RWPE1 (cell line): ENCODE measurements around the gene MID1IP1.

Experiments used
- CTCF ChIA-PET: fragments of 350-600 bp; sonication (Branson Sonifier 250); formaldehyde crosslinking; extraction: SDS; loops from one replicate; lab custom pipeline; 2021; lab: Yijun Ruan, JAX
- POLR2A ChIA-PET: fragments of 400-600 bp; formaldehyde crosslinking; extraction: SDS; loops from one replicate; lab custom pipeline; 2020; ENCODE audit warnings: antibody characterized with exemption; ENCODE audit not compliant: low non-redundant PET; lab: Yijun Ruan, JAX
- DNase-seq: peaks from one replicate; pipeline ENCODE4 v3.0.0; 2012; ENCODE audit warnings: low spot score
- H3K27ac ChIP-seq: fragments of 450-650 bp; 2 replicates; pipeline ENCODE4 v1.5.1; 2017
- TF ChIP-seq, protein P1 (sequence below): fragments of 450-650 bp; conservative IDR thresholded peaks from 2 replicates; pipeline ENCODE4 v1.5.1; 2017; ENCODE audit warnings: low read depth, mild to moderate bottlenecking

The MID1IP1 gene

GRCh38 chrX:38803588-38804431 lies 2.6 kb downstream of the MID1IP1 start:
- CTCF ChIA-PET: no interaction called here
- peak; percentile 76 for DNase-seq
- H3K27ac ChIP-seq: peak overlapping the region; percentile 91
- TF ChIP-seq, protein P1, sequence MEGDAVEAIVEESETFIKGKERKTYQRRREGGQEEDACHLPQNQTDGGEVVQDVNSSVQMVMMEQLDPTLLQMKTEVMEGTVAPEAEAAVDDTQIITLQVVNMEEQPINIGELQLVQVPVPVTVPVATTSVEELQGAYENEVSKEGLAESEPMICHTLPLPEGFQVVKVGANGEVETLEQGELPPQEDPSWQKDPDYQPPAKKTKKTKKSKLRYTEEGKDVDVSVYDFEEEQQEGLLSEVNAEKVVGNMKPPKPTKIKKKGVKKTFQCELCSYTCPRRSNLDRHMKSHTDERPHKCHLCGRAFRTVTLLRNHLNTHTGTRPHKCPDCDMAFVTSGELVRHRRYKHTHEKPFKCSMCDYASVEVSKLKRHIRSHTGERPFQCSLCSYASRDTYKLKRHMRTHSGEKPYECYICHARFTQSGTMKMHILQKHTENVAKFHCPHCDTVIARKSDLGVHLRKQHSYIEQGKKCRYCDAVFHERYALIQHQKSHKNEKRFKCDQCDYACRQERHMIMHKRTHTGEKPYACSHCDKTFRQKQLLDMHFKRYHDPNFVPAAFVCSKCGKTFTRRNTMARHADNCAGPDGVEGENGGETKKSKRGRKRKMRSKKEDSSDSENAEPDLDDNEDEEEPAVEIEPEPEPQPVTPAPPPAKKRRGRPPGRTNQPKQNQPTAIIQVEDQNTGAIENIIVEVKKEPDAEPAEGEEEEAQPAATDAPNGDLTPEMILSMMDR: no peak
- POLR2A ChIA-PET: interaction anchor here (0.5 kb wide), 1 partner anchor 47 kb away, joined by 4 read pairs; no protein-coding TSS in a partner anchor

DNA sequence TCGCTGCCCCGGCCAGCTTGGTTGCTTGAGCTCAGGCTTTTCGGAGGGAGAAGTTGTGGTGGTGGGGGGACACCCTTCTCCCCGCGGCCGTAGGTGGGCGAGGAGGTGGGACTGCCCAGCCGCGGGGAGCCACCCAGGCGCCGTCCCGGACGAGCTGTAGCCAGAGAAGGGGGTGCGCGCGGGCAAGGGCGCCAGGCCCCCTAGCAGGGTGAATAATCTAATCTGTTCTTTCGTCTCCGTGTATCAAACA lies 3.1 kb downstream of the MID1IP1 start:
- CTCF ChIA-PET: no interaction called here
- TF ChIP-seq, protein P1: no peak
- POLR2A ChIA-PET: interaction anchor here (0.5 kb wide), 1 partner anchor 48 kb away, joined by 4 read pairs; no protein-coding TSS in a partner anchor
- DNase-seq: no peak
- H3K27ac ChIP-seq: peak overlapping the region; percentile 91

GRCh38 chrX:38804682-38805431 lies 3.6 kb downstream of the MID1IP1 start:
- TF ChIP-seq, protein P1: no peak
- ChIA-PET CTCF (no interaction called here), POLR2A (no interaction called here)
- no peak for DNase-seq
- H3K27ac ChIP-seq: peak overlapping the region; percentile 91

DNA sequence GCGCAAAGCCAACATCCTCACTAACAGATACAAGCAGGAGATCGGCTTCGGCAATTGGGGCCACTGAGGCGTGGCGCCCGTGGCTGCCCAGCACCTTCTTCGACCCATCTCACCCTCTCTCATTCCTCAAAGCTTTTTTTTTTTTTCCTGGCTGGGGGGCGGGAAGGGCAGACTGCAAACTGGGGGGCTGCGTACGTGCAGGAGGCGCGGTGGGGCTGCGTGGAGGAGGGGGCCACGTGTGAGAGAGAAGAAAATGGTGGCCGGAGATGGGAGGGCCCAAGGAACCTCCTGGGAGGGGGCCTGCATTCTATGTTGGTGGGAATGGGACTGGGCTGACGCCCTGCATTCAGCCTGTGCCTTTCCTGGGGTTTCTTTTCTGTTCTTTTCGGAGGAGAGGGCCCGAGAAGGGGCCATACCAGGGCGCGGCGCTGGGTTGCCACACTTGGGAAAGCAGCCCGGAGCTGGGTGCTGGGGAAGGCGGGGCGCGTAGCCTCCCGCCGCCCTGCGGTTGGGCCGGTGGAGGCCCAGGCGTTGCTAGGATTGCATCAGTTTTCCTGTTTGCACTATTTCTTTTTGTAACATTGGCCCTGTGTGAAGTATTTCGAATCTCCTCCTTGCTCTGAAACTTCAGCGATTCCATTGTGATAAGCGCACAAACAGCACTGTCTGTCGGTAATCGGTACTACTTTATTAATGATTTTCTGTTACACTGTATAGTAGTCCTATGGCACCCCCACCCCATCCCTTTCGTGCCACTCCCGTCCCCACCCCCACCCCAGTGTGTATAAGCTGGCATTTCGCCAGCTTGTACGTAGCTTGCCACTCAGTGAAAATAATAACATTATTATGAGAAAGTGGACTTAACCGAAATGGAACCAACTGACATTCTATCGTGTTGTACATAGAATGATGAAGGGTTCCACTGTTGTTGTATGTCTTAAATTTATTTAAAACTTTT lies 4.5 kb downstream of the MID1IP1 start:
- peak; percentile 16 for DNase-seq
- ChIA-PET POLR2A (no interaction called here), CTCF (interaction anchor here (0.6 kb wide), 1 partner anchor 936 kb away, joined by 3 read pairs; no protein-coding TSS in a partner anchor)
- peak overlapping the region; percentile 91 for H3K27ac ChIP-seq
- TF ChIP-seq, protein P1: no peak

- ChIA-PET CTCF (no interaction called here), POLR2A (no interaction called here)
- DNase-seq: no peak
These were observed 5.8 kb downstream of the MID1IP1 start for GRCh38 chrX:38806875-38807621.

More at GRCh38 chrX:38806875-38807621, 5.8 kb downstream of the MID1IP1 start:
- no peak overlapping the region for H3K27ac ChIP-seq
- TF ChIP-seq, protein P1: no peak
